Transverse colon (tissue), 3 donors: ENCODE data around the gene VMAC.

Experiments used
- CTCF ChIP-seq, 5 experiments: fragments of 200-600 bp in 3 of 5; fragments of 450-650 bp in 2 of 5; sonication (generic) in 3 of 5; IDR thresholded peaks; 1 replicate in 2 of 5; 2 replicates in 3 of 5; pipeline ENCODE4 v1.5.1; 2016 to 2017; ENCODE audit warnings: antibody characterized with exemption in 5 of 5, inconsistent platforms in 3 of 5, mild to moderate bottlenecking in 2 of 5, moderate library complexity in 1 of 5
- POLR2A ChIP-seq: fragments of 450-650 bp; IDR thresholded peaks from one replicate; pipeline ENCODE4 v1.6.1; 2016; ENCODE audit warnings: antibody characterized with exemption, mild to moderate bottlenecking, moderate library complexity

DNA sequence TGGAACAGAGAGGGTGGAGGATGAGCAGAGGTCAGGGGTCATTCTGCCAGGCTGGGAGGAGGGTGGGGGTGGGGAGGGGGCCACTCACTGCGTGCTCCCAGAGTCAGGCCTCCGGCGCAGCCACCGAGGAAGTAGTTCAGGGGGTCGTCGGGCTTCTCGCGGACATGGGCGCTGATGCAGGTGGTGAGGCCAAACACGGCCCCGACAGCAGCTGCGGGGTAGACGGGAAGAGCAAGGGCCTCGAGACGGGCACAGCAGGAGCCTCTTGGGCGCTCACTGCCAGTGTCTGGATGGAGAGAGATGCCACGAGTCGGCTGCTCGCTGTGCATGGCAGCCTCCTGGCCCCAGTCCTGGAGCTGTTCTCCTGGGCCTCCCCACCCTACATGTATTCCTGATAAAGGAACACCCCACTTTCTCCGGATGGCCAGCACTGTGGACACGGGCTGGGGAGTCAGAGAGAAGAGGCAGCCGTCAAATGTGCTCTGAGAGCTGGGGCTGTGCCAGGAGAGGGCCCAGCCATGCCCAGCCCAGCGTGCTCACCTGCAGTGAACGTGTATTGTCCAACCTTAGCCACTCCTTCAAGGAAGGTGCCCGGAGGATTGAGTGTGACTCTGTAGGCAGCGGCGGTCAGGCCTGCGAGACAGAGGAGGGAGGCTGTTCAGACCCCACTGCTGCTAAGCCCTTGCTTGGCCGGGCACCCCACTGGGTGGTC lies 8.2 kb upstream of the VMAC start:
- TF ChIP-seq CTCF (IDR thresholded peaks at IDR 0.05): no peak
- no peak for TF ChIP-seq POLR2A
